ENCODE measurements around the gene CRIP3.
"Not testable (repeated sequence)": the region's sequence is repeated elsewhere in the genome, so short reads cannot be mapped to it uniquely, and the experiment has no call there.

The CRIP3 gene

GRCh38 chr6:43307451-43308100, 1.1 kb downstream of the CRIP3 start:
- DNase-seq: no peak
- intact Hi-C loops (cut with DNase I): no loop called here

GRCh38 chr6:43306086-43306485, 2.5 kb downstream of the CRIP3 start:
- intact Hi-C loops (cut with DNase I): no loop called here
- DNase-seq: no peak

- intact Hi-C loops (cut with DNase I): no loop called here
- DNase-seq: no peak
Observed at GRCh38 chr6:43304882-43305281, 3.7 kb downstream of the CRIP3 start.

GRCh38 chr6:43304361-43304760, 4.3 kb downstream of the CRIP3 start:
- DNase-seq: no peak
- intact Hi-C loops (cut with DNase I): no loop called here

- DNase-seq: no peak
- intact Hi-C loops (cut with DNase I): no loop called here
Observed at GRCh38 chr6:43303751-43304331, 4.8 kb downstream of the CRIP3 start.

GRCh38 chr6:43303006-43303405, 5.6 kb downstream of the CRIP3 start:
- peak in 1 of 10 donors; percentile 30 for DNase-seq
- intact Hi-C loops (cut with DNase I): not testable (repeated sequence)

GRCh38 chr6:43302126-43302525, 6.5 kb downstream of the CRIP3 start:
- peak in 1 of 10 donors; percentile 59 for DNase-seq
- intact Hi-C loops (cut with DNase I): no loop called here

- DNase-seq: peak in 1 of 10 donors; percentile 68
- intact Hi-C loops (cut with DNase I): no loop called here
Observed at GRCh38 chr6:43301081-43301870, 7.3 kb downstream of the CRIP3 start.

- peak in 1 of 10 donors; percentile 75 for DNase-seq
- intact Hi-C loops (cut with DNase I): no loop called here
Observed at GRCh38 chr6:43299338-43300293, 9.0 kb downstream of the CRIP3 start.

GRCh38 chr6:43298565-43299337, 9.9 kb downstream of the CRIP3 start:
- intact Hi-C loops (cut with DNase I): no loop called here
- peak in 1 of 10 donors; percentile 42 for DNase-seq

GRCh38 chr6:43297644-43298564, 10.7 kb downstream of the CRIP3 start, which contains the start of gene SLC22A7:
Gene SLC22A7 (plus strand): TSS chr6:43298260. CDS start chr6:43298359, 99 bp downstream.
- peak in 1 of 10 donors; percentile 61 for DNase-seq
- intact Hi-C loops (cut with DNase I): no loop called here

GRCh38 chr6:43296780-43297497, 11.7 kb downstream of the CRIP3 start:
- peak in 1 of 10 donors; percentile 11 for DNase-seq
- intact Hi-C loops (cut with DNase I): no loop called here

- intact Hi-C loops (cut with DNase I): no loop called here
Observed at GRCh38 chr6:43295456-43295855, 13.2 kb downstream of the CRIP3 start.

GRCh38 chr6:43294536-43294935, 14.1 kb downstream of the CRIP3 start:
- DNase-seq: no peak
- intact Hi-C loops (cut with DNase I): no loop called here

More at GRCh38 chr6:43295456-43295855, 13.2 kb downstream of the CRIP3 start:
- peak in 1 of 10 donors; percentile 3 for DNase-seq

- no peak for DNase-seq
- intact Hi-C loops (cut with DNase I): no loop called here
Observed at GRCh38 chr6:43293698-43294097, 14.9 kb downstream of the CRIP3 start.

GRCh38 chr6:43292763-43293318, 15.8 kb downstream of the CRIP3 start:
- intact Hi-C loops (cut with DNase I): no loop called here
- peak in 1 of 10 donors; percentile 32 for DNase-seq

GRCh38 chr6:43292341-43292740, 16.3 kb downstream of the CRIP3 start:
- DNase-seq: peak in 1 of 10 donors; percentile 26

More at GRCh38 chr6:43292341-43292740, 16.3 kb downstream of the CRIP3 start:
- intact Hi-C loops (cut with DNase I): no loop called here
